Thyroid gland (tissue), 4 donors: ENCODE measurements around the gene CHL1. TPM values are rescaled to one million over a fixed set of nuclear protein-coding genes. Genes with fewer than 3 reads are reported as not detected.

Source experiments
- DNase-seq, 2 donors: peaks; one replicate each; pipeline ENCODE4 v3.0.0-alpha.2; 2019
- H3K27ac ChIP-seq, 3 donors: fragments of 200-600 bp; sonication (generic); 1 replicate in 2 of 3; 2 replicates in 1 of 3; pipeline ENCODE4 v1.5.1; 2016 to 2019; ENCODE audit warnings: mild to moderate bottlenecking in 1 of 3, moderate library complexity in 1 of 3
- H3K27me3 ChIP-seq: fragments of 200-600 bp; sonication (generic); one replicate; pipeline ENCODE4 v1.5.1; 2019
- H3K36me3 ChIP-seq, 2 donors: fragments of 200-600 bp; sonication (generic); one replicate each; pipeline ENCODE4 v1.5.1; 2016 to 2019
- H3K4me1 ChIP-seq, 2 donors: fragments of 200-600 bp; sonication (generic); one replicate each; pipeline ENCODE4 v1.5.1; 2017 to 2019
- H3K4me3 ChIP-seq, 3 donors: fragments of 200-600 bp; sonication (generic); replicated peaks in 1 of 3; 1 replicate in 2 of 3; 2 replicates in 1 of 3; pipeline ENCODE4 v1.5.1; 2016; ENCODE audit warnings: mild to moderate bottlenecking in 1 of 3
- H3K9me3 ChIP-seq: fragments of 200-600 bp; sonication (generic); one replicate; pipeline ENCODE4 v1.5.1; 2017
- POLR2A ChIP-seq, 2 donors: fragments of 450-650 bp; IDR thresholded peaks; one replicate each; pipeline ENCODE4 v1.6.1; 2017; ENCODE audit warnings: antibody characterized with exemption in 2 of 2, mild to moderate bottlenecking in 2 of 2, moderate library complexity in 1 of 2
- WGBS, 2 donors: methylation state at CpG; one replicate each; pipeline ENCODE4 v1.1.5; 2017; 5-methylcytosine and 5-hydroxymethylcytosine counted together
- intact Hi-C: fragments of 100-400 bp; cut with DNase I; formaldehyde crosslinking; loops from one replicate; pipeline ENCODE4 v1.15.1; 2023
- total RNA-seq, 4 donors: library from RNA; depleted of rRNA; stranded (reverse); fragments of >200 nt; gene quantifications; one replicate each; pipeline ENCODE4 v1.2.3, GENCODE V29; 2016
- TF ChIP-seq, protein P1 (sequence below), 6 experiments: fragments of 200-600 bp in 3 of 6; fragments of 450-650 bp in 3 of 6; sonication (generic) in 3 of 6; IDR thresholded peaks; one replicate each; pipeline ENCODE4 v1.5.1; 2016 to 2019; ENCODE audit warnings: antibody characterized with exemption in 6 of 6, mild to moderate bottlenecking in 2 of 6, inconsistent platforms in 1 of 6, moderate library complexity in 1 of 6

CHL1 gene
- total RNA-seq, 4 donors from 2014 or later = 3.1 to 5.0 (median 4.3) TPM

DNA sequence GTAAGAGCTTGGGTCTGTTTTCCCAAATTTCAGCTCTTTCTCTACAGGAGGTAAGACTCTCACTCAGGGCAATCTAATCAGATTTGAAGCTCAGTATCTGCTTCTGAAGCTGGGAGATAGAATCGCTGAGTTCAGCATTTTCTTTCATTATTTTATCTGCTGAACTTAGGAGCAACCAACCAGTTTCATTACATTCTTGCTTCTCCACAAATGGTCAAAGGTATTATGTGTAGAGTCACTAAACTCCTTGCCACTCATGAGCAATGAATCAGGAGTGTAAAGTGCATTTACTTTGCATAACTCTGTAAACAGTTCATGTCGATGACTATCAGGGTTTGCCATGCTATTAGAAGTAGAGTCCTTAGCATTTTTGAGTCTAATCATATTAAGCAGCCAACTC, 249.4 kb downstream of the CHL1 start:
- DNase-seq = no peak
- Histone ChIP-seq H3K9me3 (no peaks in the 10 kb centered on the region), H3K4me1 (no peaks in the 10 kb centered on the region), H3K36me3 (no peaks in the 10 kb centered on the region), H3K27me3 (no peaks in the 10 kb centered on the region), H3K27ac (no peak overlapping the region), H3K4me3 (no peak overlapping the region)
- intact Hi-C loops = no loop called here
- TF ChIP-seq POLR2A (IDR thresholded peaks at IDR 0.05) = no peak
- TF ChIP-seq, protein P1, sequence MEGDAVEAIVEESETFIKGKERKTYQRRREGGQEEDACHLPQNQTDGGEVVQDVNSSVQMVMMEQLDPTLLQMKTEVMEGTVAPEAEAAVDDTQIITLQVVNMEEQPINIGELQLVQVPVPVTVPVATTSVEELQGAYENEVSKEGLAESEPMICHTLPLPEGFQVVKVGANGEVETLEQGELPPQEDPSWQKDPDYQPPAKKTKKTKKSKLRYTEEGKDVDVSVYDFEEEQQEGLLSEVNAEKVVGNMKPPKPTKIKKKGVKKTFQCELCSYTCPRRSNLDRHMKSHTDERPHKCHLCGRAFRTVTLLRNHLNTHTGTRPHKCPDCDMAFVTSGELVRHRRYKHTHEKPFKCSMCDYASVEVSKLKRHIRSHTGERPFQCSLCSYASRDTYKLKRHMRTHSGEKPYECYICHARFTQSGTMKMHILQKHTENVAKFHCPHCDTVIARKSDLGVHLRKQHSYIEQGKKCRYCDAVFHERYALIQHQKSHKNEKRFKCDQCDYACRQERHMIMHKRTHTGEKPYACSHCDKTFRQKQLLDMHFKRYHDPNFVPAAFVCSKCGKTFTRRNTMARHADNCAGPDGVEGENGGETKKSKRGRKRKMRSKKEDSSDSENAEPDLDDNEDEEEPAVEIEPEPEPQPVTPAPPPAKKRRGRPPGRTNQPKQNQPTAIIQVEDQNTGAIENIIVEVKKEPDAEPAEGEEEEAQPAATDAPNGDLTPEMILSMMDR (IDR thresholded peaks at IDR 0.05) = no peak
- 88 to 89% methylated on average over 2 of the region's 2 CpGs for WGBS, 2 donors

DNA sequence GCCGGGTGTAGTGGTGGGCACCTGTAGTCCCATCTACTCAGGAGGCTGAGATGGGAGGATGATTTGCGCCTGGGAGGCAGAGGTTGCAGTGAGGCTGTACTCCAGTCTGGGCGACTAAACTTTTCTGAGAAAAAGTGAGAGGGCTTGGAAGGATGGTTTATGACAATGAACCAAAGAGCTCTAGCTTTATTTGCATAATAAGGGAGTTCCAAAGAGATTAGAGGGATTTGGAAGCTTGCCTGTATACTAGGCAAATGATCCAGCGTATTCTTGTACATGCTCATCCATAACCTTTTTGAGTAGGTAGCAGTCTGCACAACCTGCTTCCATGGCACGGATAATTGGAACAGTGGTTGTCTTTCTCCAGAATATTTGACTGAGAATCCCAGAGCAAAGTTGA, 251.1 kb downstream of the CHL1 start:
- H3K9me3 ChIP-seq = no peaks in the 10 kb centered on the region
- no peak for DNase-seq
- no peaks in the 10 kb centered on the region for H3K4me1 ChIP-seq
- 90 to 91% methylated on average over 5 of the region's 5 CpGs for WGBS, 2 donors
- H3K27ac ChIP-seq = no peak overlapping the region
- no peaks in the 10 kb centered on the region for H3K27me3 ChIP-seq
- intact Hi-C loops = no loop called here
- H3K36me3 ChIP-seq = no peaks in the 10 kb centered on the region
- no peak for TF ChIP-seq POLR2A (IDR thresholded peaks at IDR 0.05)
- TF ChIP-seq, protein P1 (IDR thresholded peaks at IDR 0.05) = no peak
- no peak overlapping the region for H3K4me3 ChIP-seq

DNA sequence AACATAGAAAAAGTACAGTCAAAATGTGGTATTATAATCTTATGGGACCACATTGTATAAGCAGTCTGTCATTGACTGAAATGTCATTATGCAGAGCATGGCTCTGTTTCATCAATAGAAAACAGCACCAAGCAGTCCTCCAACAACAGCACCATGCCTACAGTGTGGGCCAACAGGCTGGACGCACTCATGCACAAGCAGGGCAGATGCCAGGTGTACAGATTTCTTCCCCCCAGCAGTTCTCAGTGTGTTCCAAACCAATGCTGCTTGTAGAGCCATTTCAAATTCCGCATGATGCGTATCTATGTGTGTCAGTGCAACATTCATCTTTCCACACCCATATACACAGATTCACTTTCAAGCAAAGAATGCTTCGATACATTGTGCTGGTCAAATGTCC, 253.1 kb downstream of the CHL1 start:
- Histone ChIP-seq H3K27ac (no peak overlapping the region), H3K27me3 (no peaks in the 10 kb centered on the region), H3K9me3 (no peaks in the 10 kb centered on the region), H3K36me3 (no peaks in the 10 kb centered on the region), H3K4me1 (no peaks in the 10 kb centered on the region), H3K4me3 (no peak overlapping the region)
- no peak for DNase-seq
- intact Hi-C loops = no loop called here
- 89 to 97% methylated on average over 4 of the region's 4 CpGs for WGBS, 2 donors
- no peak for TF ChIP-seq POLR2A (IDR thresholded peaks at IDR 0.05)
- TF ChIP-seq, protein P1 (IDR thresholded peaks at IDR 0.05) = no peak

DNA sequence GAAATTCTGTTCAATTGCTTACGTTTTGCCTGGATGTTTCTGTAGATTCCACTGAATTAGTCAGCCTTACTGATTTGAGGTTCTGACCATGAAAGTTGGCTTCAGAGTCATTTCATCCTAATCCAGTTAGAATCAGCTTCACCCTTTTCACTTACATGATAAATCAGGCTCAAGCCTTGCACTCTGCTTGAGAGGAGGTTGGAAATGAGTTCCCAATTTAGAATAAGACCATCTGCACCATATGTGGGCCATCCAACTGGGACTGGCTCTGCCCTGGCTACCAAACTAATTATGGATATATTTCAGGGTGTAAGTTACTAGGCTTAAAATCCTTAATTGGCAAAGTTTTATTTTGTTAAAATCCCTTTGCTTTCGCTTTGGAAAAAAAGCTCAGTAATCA, 255.7 kb downstream of the CHL1 start:
- no peaks in the 10 kb centered on the region for H3K4me1 ChIP-seq
- no peak for DNase-seq
- H3K27ac ChIP-seq = no peak overlapping the region
- H3K36me3 ChIP-seq = no peaks in the 10 kb centered on the region
- no peak overlapping the region for H3K4me3 ChIP-seq
- intact Hi-C loops = no loop called here
- H3K27me3 ChIP-seq = no peaks in the 10 kb centered on the region
- TF ChIP-seq POLR2A (IDR thresholded peaks at IDR 0.05) = no peak
- TF ChIP-seq, protein P1 (IDR thresholded peaks at IDR 0.05) = no peak
- H3K9me3 ChIP-seq = no peaks in the 10 kb centered on the region
- WGBS, 2 donors = 75 to 88% methylated on average over 2 of the region's 2 CpGs

DNA sequence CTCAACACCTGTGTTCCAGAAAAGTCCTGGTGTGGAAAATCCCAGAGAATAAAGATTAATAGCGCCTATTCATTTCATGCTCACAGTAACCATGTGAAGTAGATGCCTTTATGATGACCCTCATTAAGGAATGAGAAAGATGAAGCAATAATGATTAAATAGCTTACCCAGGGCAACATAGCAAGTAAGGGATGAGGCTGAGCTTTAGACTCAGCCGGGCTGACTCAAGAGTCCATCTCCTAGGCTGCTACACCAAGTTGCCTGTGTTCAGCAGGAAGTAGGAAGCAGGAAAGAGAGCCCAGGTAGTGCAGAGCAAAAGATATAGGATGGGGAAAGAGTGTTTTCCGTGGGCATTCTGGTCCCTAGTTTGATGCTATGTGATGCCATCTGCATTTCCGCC, 256.5 kb downstream of the CHL1 start:
- Histone ChIP-seq H3K9me3 (no peaks in the 10 kb centered on the region), H3K4me1 (no peaks in the 10 kb centered on the region), H3K4me3 (no peak overlapping the region), H3K27ac (no peak overlapping the region), H3K27me3 (no peaks in the 10 kb centered on the region), H3K36me3 (no peaks in the 10 kb centered on the region)
- no peak for DNase-seq
- WGBS, 2 donors = 87 to 93% methylated on average over 4 of the region's 4 CpGs
- intact Hi-C loops = no loop called here
- TF ChIP-seq, protein P1 (IDR thresholded peaks at IDR 0.05) = no peak
- no peak for TF ChIP-seq POLR2A (IDR thresholded peaks at IDR 0.05)
